ENCODE data around the gene AEN. TPM values are rescaled to one million over a fixed set of nuclear protein-coding genes. Genes with fewer than 3 reads are reported as not detected.
A peak's percentile ranks its signal among the peaks of the same experiment; 100 is the strongest.

The AEN gene
- total RNA-seq, 2 experiments from 2014 or later: 55.5 to 55.7 TPM

GRCh38 chr15:88654430-88655102, 33.4 kb downstream of the AEN start:
- Mint-ChIP-seq H3K9me3 (no peaks in the 10 kb centered on the region), H3K36me3 (peaks cover 2% of the 10 kb centered on the region), H3K4me3 (no peak overlapping the region), H3K27me3 (no peaks in the 10 kb centered on the region), H3K27ac (no peak overlapping the region), H3K4me1 (ENCODE audit: low read depth) (peaks cover 71% of the 10 kb centered on the region)
- intact Hi-C loops (cut with micrococcal nuclease): no loop called here
- peak; percentile 7 for DNase-seq
- POLR2A ChIA-PET: no interaction called here
- CTCF ChIA-PET: interaction anchor here (0.8 to 1.7 kb wide), 4 partner anchors 10 to 151 kb away, joined by 4 to 12 read pairs (median 4); partner anchors contain the start of gene ISG20

- no peak for DNase-seq
- Mint-ChIP-seq H3K4me1 (ENCODE audit: low read depth) (peaks cover 66% of the 10 kb centered on the region), H3K36me3 (peaks cover 2% of the 10 kb centered on the region), H3K27ac (no peak overlapping the region), H3K4me3 (no peak overlapping the region), H3K27me3 (no peaks in the 10 kb centered on the region), H3K9me3 (no peaks in the 10 kb centered on the region)
- intact Hi-C loops (cut with micrococcal nuclease): no loop called here
- CTCF ChIA-PET: interaction anchor here (1.2 to 1.7 kb wide), 4 partner anchors 9 to 223 kb away, joined by 3 to 12 read pairs (median 4); partner anchors contain the start of gene ISG20
- POLR2A ChIA-PET: interaction anchor here (1.0 kb wide), 1 partner anchor 31 kb away, joined by 4 read pairs; no protein-coding TSS in a partner anchor
Observed at GRCh38 chr15:88655103-88655553, 34.0 kb downstream of the AEN start.

GRCh38 chr15:88655800-88656488, 34.8 kb downstream of the AEN start:
- H3K4me3 Mint-ChIP-seq: no peak overlapping the region
- intact Hi-C loops (cut with micrococcal nuclease): no loop called here
- peaks cover 67% of the 10 kb centered on the region for H3K4me1 Mint-ChIP-seq (ENCODE audit: low read depth)
- H3K9me3 Mint-ChIP-seq: no peaks in the 10 kb centered on the region
- H3K27ac Mint-ChIP-seq: no peak overlapping the region
- H3K36me3 Mint-ChIP-seq: peaks cover 2% of the 10 kb centered on the region
- ChIA-PET CTCF (interaction anchor here (1.1 to 1.7 kb wide), 5 partner anchors 8 to 222 kb away, joined by 3 to 12 read pairs (median 4); partner anchors contain the start of gene ISG20), POLR2A (interaction anchor here (1.0 kb wide), 1 partner anchor 32 kb away, joined by 4 read pairs; no protein-coding TSS in a partner anchor)
- DNase-seq: no peak
- no peaks in the 10 kb centered on the region for H3K27me3 Mint-ChIP-seq

GRCh38 chr15:88656760-88657221, 35.7 kb downstream of the AEN start:
- H3K36me3 Mint-ChIP-seq: no peaks in the 10 kb centered on the region
- no peak overlapping the region for H3K27ac Mint-ChIP-seq
- intact Hi-C loops (cut with micrococcal nuclease): no loop called here
- no peak overlapping the region for H3K4me3 Mint-ChIP-seq
- CTCF ChIA-PET: interaction anchor here (1.1 to 2.1 kb wide), 2 partner anchors 18 to 32 kb away, joined by 4 to 7 read pairs; partner anchors contain the start of gene ISG20
- no peaks in the 10 kb centered on the region for H3K27me3 Mint-ChIP-seq
- no peak for DNase-seq
- peaks cover 60% of the 10 kb centered on the region for H3K4me1 Mint-ChIP-seq (ENCODE audit: low read depth)
- H3K9me3 Mint-ChIP-seq: no peaks in the 10 kb centered on the region
- POLR2A ChIA-PET: no interaction called here

- H3K4me3 Mint-ChIP-seq: no peak overlapping the region
- intact Hi-C loops (cut with micrococcal nuclease): no loop called here
- ChIA-PET POLR2A (no interaction called here), CTCF (interaction anchor here (2.1 to 5.0 kb wide), 2 partner anchors 19 to 33 kb away, joined by 7 to 18 read pairs; partner anchors contain the start of gene ISG20)
- peak overlapping the region; percentile 10 for H3K27ac Mint-ChIP-seq
- H3K36me3 Mint-ChIP-seq: no peaks in the 10 kb centered on the region
- no peaks in the 10 kb centered on the region for H3K27me3 Mint-ChIP-seq
- H3K9me3 Mint-ChIP-seq: no peaks in the 10 kb centered on the region
- H3K4me1 Mint-ChIP-seq (ENCODE audit: low read depth): peaks cover 56% of the 10 kb centered on the region
- no peak for DNase-seq
Observed at GRCh38 chr15:88657326-88658069, 36.4 kb downstream of the AEN start.

GRCh38 chr15:88658070-88658965, 37.2 kb downstream of the AEN start:
- Mint-ChIP-seq H3K27ac (no peak overlapping the region), H3K4me3 (no peak overlapping the region), H3K36me3 (no peaks in the 10 kb centered on the region), H3K4me1 (ENCODE audit: low read depth) (peaks cover 48% of the 10 kb centered on the region), H3K9me3 (no peaks in the 10 kb centered on the region), H3K27me3 (no peaks in the 10 kb centered on the region)
- DNase-seq: no peak
- ChIA-PET POLR2A (no interaction called here), CTCF (interaction anchor here (2.1 to 5.0 kb wide), 2 partner anchors 20 to 34 kb away, joined by 7 to 18 read pairs; partner anchors contain the start of gene ISG20)
- intact Hi-C loops (cut with micrococcal nuclease): no loop called here

- ChIA-PET CTCF (interaction anchor here (1.3 to 5.0 kb wide), 3 partner anchors 21 to 204 kb away, joined by 3 to 18 read pairs (median 7); partner anchors contain the start of gene ISG20), POLR2A (no interaction called here)
- Mint-ChIP-seq H3K4me1 (ENCODE audit: low read depth) (peaks cover 51% of the 10 kb centered on the region), H3K9me3 (no peaks in the 10 kb centered on the region), H3K27me3 (no peaks in the 10 kb centered on the region), H3K4me3 (no peak overlapping the region), H3K27ac (no peak overlapping the region), H3K36me3 (no peaks in the 10 kb centered on the region)
- no peak for DNase-seq
- intact Hi-C loops (cut with micrococcal nuclease): no loop called here
Observed at GRCh38 chr15:88658972-88659931, 38.1 kb downstream of the AEN start.

- H3K27ac Mint-ChIP-seq: no peak overlapping the region
- ChIA-PET CTCF (interaction anchor here (5.0 kb wide), 1 partner anchor 37 kb away, joined by 18 read pairs; no protein-coding TSS in a partner anchor), POLR2A (no interaction called here)
- no peaks in the 10 kb centered on the region for H3K27me3 Mint-ChIP-seq
- intact Hi-C loops (cut with micrococcal nuclease): no loop called here
- H3K4me3 Mint-ChIP-seq: no peak overlapping the region
- no peaks in the 10 kb centered on the region for H3K9me3 Mint-ChIP-seq
- DNase-seq: no peak
- H3K4me1 Mint-ChIP-seq (ENCODE audit: low read depth): peaks cover 42% of the 10 kb centered on the region
- no peaks in the 10 kb centered on the region for H3K36me3 Mint-ChIP-seq
Observed at GRCh38 chr15:88661041-88661700, 40.0 kb downstream of the AEN start.

- ChIA-PET POLR2A (no interaction called here), CTCF (interaction anchor here (0.6 to 5.0 kb wide), 2 partner anchors 38 to 176 kb away, joined by 3 to 18 read pairs; no protein-coding TSS in a partner anchor)
- no peaks in the 10 kb centered on the region for H3K36me3 Mint-ChIP-seq
- no peak for DNase-seq
- H3K27me3 Mint-ChIP-seq: no peaks in the 10 kb centered on the region
- peaks cover 38% of the 10 kb centered on the region for H3K4me1 Mint-ChIP-seq (ENCODE audit: low read depth)
- no peaks in the 10 kb centered on the region for H3K9me3 Mint-ChIP-seq
- H3K27ac Mint-ChIP-seq: no peak overlapping the region
- intact Hi-C loops (cut with micrococcal nuclease): no loop called here
- no peak overlapping the region for H3K4me3 Mint-ChIP-seq
Observed at GRCh38 chr15:88661761-88662556, 40.8 kb downstream of the AEN start.

Measured in activated CD4-positive, alpha-beta memory T cell treated with anti-CD3 and anti-CD28 coated beads for 36 hours (primary cell).